SU-DHL-6 (cell line): Measurements from ENCODE around the gene ZFX.

ENCODE experiments used
- CTCF ChIP-seq: fragments of 200-600 bp; sonication (generic); IDR thresholded peaks from one replicate; pipeline ENCODE4 v1.5.1; 2017; ENCODE audit warnings: antibody characterized with exemption, mild to moderate bottlenecking, low read length, moderate library complexity; ENCODE audit not compliant: insufficient read depth, poor library complexity, severe bottlenecking
- EZH2phosphoT487 ChIP-seq: fragments of 200-600 bp; sonication (generic), shearing (Covaris generic); conservative IDR thresholded peaks from 2 replicates; pipeline ENCODE4 v1.6.1; 2018; ENCODE audit warnings: mild to moderate bottlenecking, antibody characterized with exemption, low read length, moderate library complexity, mixed read lengths

GRCh38 chrX:24228596-24228995 lies 79.1 kb downstream of the ZFX start:
- TF ChIP-seq CTCF (no peak), EZH2phosphoT487 (no peak)
